HG02623 (cell line): ENCODE data around the gene TNRC6C.
"Not testable (repeated sequence)": the region's sequence is repeated elsewhere in the genome, so short reads cannot be mapped to it uniquely, and the experiment has no call there.

ENCODE experiments used
- ATAC-seq: cut with Tn5 transposase; IDR thresholded peaks from one replicate; pipeline ENCODE4 v1.9.1; 2021; ENCODE audit warnings: moderate library complexity; ENCODE audit not compliant: unreplicated experiment

The TNRC6C gene

GRCh38 chr17:77959926-77960521, 1.5 kb downstream of the TNRC6C start:
- no peak for ATAC-seq

- ATAC-seq, result no peak
These were observed 3.2 kb downstream of the TNRC6C start for GRCh38 chr17:77961741-77962140.

- ATAC-seq, result no peak
These were observed 3.8 kb downstream of the TNRC6C start for GRCh38 chr17:77962348-77962747.

GRCh38 chr17:77963441-77963840, 4.9 kb downstream of the TNRC6C start:
- ATAC-seq, result no peak

GRCh38 chr17:77965352-77965751, 6.8 kb downstream of the TNRC6C start:
- no peak for ATAC-seq

GRCh38 chr17:77966476-77966875, 8.0 kb downstream of the TNRC6C start:
- no peak for ATAC-seq

- no peak for ATAC-seq
These were observed 10.3 kb downstream of the TNRC6C start for GRCh38 chr17:77968788-77969187.

- ATAC-seq, result not testable (repeated sequence)
These were observed 13.8 kb downstream of the TNRC6C start for GRCh38 chr17:77972271-77972670.

- no peak for ATAC-seq
These were observed 15.4 kb downstream of the TNRC6C start for GRCh38 chr17:77973953-77974352.

- no peak for ATAC-seq
These were observed 15.9 kb downstream of the TNRC6C start for GRCh38 chr17:77974396-77974795.

GRCh38 chr17:77982430-77982829, 23.9 kb downstream of the TNRC6C start:
- ATAC-seq, result not testable (repeated sequence)

- no peak for ATAC-seq
These were observed 31.8 kb downstream of the TNRC6C start for GRCh38 chr17:77990301-77990700.

- ATAC-seq, result not testable (repeated sequence)
These were observed 35.2 kb downstream of the TNRC6C start for GRCh38 chr17:77993735-77994134.

- ATAC-seq, result no peak
These were observed 36.8 kb downstream of the TNRC6C start for GRCh38 chr17:77995146-77995852.

- ATAC-seq, result no peak
These were observed 37.8 kb downstream of the TNRC6C start for GRCh38 chr17:77996256-77996655.

- no peak for ATAC-seq
These were observed 41.1 kb downstream of the TNRC6C start for GRCh38 chr17:77999413-78000173.

- no peak for ATAC-seq
These were observed 41.8 kb downstream of the TNRC6C start for GRCh38 chr17:78000341-78000740.

- ATAC-seq, result no peak
These were observed 42.7 kb downstream of the TNRC6C start for GRCh38 chr17:78001182-78001581.

GRCh38 chr17:78001612-78002011, 43.1 kb downstream of the TNRC6C start:
- ATAC-seq, result no peak

GRCh38 chr17:78002166-78002565, 43.7 kb downstream of the TNRC6C start:
- ATAC-seq, result no peak

GRCh38 chr17:78005452-78006171, 47.1 kb downstream of the TNRC6C start:
- ATAC-seq, result no peak
